OCI-LY1 (cell line): Measurements from ENCODE around the gene DMRTB1.

ENCODE experiments used
- H2AFZ ChIP-seq: fragments of 200-600 bp; sonication (generic), shearing (Covaris generic); 2 replicates; pipeline ENCODE4 v1.6.0; 2014; ENCODE audit warnings: antibody characterized with exemption, mild to moderate bottlenecking, low read length
- H3F3A ChIP-seq: fragments of 200-600 bp; sonication (generic), shearing (Covaris generic); 2 replicates; pipeline ENCODE4 v1.6.0; 2014; ENCODE audit warnings: mild to moderate bottlenecking, antibody characterized with exemption, low read length, moderate library complexity; ENCODE audit not compliant: insufficient read depth
- H3K27ac ChIP-seq: fragments of 200-600 bp; sonication (generic); 2 replicates; pipeline ENCODE4 v1.5.1; 2014; ENCODE audit warnings: low read length, mixed run types, mild to moderate bottlenecking, low read depth; ENCODE audit not compliant: poor library complexity, severe bottlenecking
- H3K27me3 ChIP-seq: fragments of 200-600 bp; sonication (generic); 2 replicates; pipeline ENCODE4 v1.6.0; 2014; ENCODE audit warnings: antibody characterized with exemption, mild to moderate bottlenecking, low read length, moderate library complexity; ENCODE audit not compliant: insufficient read depth
- H3K36me3 ChIP-seq: fragments of 200-600 bp; sonication (generic); 2 replicates; pipeline ENCODE4 v1.6.1; 2014; ENCODE audit warnings: mild to moderate bottlenecking, antibody characterized with exemption, low read length, moderate library complexity, mixed read lengths; ENCODE audit not compliant: insufficient read depth
- H3K4me1 ChIP-seq: fragments of 200-600 bp; sonication (generic); 2 replicates; pipeline ENCODE4 v1.5.1; 2014; ENCODE audit warnings: mild to moderate bottlenecking, low read length, moderate library complexity; ENCODE audit not compliant: insufficient read depth, severe bottlenecking
- H3K4me2 ChIP-seq: fragments of 200-600 bp; sonication (generic), shearing (Covaris generic); 2 replicates; pipeline ENCODE4 v1.6.1; 2014; ENCODE audit warnings: low read length
- H3K4me3 ChIP-seq: fragments of 200-600 bp; sonication (generic); 2 replicates; pipeline ENCODE4 v1.5.1; 2014; ENCODE audit warnings: low read length, low read depth, mild to moderate bottlenecking, mixed read lengths; ENCODE audit not compliant: poor library complexity, severe bottlenecking
- H3K79me2 ChIP-seq: fragments of 200-600 bp; shearing (Covaris generic); 2 replicates; pipeline ENCODE4 v1.6.1; 2016; ENCODE audit warnings: mixed run types, low read length, mixed read lengths; ENCODE audit not compliant: insufficient read depth
- H3K9ac ChIP-seq: fragments of 200-600 bp; sonication (generic), shearing (Covaris generic); 2 replicates; pipeline ENCODE4 v1.6.1; 2014; ENCODE audit warnings: mild to moderate bottlenecking, low read length, mixed read lengths
- H3K9me2 ChIP-seq: fragments of 200-600 bp; sonication (generic), shearing (Covaris generic); 2 replicates; pipeline ENCODE4 v1.6.1; 2014; ENCODE audit warnings: low read depth, mild to moderate bottlenecking, low read length, mixed read lengths
- H3K9me3 ChIP-seq: fragments of 200-600 bp; shearing (Covaris generic); 2 replicates; pipeline ENCODE4 v1.6.1; 2014; ENCODE audit warnings: low read length, mixed read lengths
- H4K20me1 ChIP-seq: fragments of 200-600 bp; sonication (generic), shearing (Covaris generic); 2 replicates; pipeline ENCODE4 v1.6.0; 2016; ENCODE audit warnings: mild to moderate bottlenecking, low read length; ENCODE audit not compliant: insufficient read depth
- EZH2 ChIP-seq: fragments of 200-600 bp; sonication (generic), shearing (Covaris generic); IDR thresholded peaks from 2 replicates; pipeline ENCODE4 v1.8.0; 2017; ENCODE audit warnings: borderline replicate concordance, mixed run types, mild to moderate bottlenecking, antibody characterized with exemption, low read length, moderate library complexity, mixed read lengths
- TF ChIP-seq, protein P1 (sequence below): fragments of 200-600 bp; sonication (generic), shearing (Covaris generic); IDR thresholded peaks from 2 replicates; pipeline ENCODE4 v1.5.1; 2017; ENCODE audit warnings: mild to moderate bottlenecking, antibody characterized with exemption, low read length, moderate library complexity, mixed read lengths

DMRTB1 gene

DNA sequence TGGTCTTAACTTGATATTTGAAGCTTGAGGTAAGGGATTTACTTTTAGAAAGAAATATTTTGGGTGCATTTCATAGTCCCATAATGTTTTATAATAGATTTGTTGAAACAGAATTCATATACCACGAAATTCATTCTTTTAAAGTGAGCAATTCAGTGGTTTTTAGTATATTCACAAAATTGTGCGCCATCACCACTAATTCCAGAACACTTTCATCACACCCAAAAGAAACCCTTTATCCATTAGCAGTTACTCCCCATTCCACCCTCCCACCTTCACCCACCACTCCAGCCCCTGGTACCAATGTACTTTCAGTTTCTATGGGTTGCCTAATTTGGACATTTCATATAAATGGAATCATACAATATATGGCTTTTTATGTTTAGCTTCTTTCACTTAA lies 38.9 kb upstream of the DMRTB1 start:
- Histone ChIP-seq H3K36me3 (no peaks in the 10 kb centered on the region), H3K4me1 (no peaks in the 10 kb centered on the region), H4K20me1 (no peaks in the 10 kb centered on the region), H3K4me3 (no peak overlapping the region), H3K9me3 (no peaks in the 10 kb centered on the region), H3K27ac (no peak overlapping the region), H3K9me2 (no peaks in the 10 kb centered on the region), H3K79me2 (no peaks in the 10 kb centered on the region), H3K4me2 (no peak overlapping the region), H3K9ac (no peak overlapping the region), H2AFZ (no peak overlapping the region), H3F3A (no peaks in the 10 kb centered on the region), H3K27me3 (no peaks in the 10 kb centered on the region)
- TF ChIP-seq, protein P1, sequence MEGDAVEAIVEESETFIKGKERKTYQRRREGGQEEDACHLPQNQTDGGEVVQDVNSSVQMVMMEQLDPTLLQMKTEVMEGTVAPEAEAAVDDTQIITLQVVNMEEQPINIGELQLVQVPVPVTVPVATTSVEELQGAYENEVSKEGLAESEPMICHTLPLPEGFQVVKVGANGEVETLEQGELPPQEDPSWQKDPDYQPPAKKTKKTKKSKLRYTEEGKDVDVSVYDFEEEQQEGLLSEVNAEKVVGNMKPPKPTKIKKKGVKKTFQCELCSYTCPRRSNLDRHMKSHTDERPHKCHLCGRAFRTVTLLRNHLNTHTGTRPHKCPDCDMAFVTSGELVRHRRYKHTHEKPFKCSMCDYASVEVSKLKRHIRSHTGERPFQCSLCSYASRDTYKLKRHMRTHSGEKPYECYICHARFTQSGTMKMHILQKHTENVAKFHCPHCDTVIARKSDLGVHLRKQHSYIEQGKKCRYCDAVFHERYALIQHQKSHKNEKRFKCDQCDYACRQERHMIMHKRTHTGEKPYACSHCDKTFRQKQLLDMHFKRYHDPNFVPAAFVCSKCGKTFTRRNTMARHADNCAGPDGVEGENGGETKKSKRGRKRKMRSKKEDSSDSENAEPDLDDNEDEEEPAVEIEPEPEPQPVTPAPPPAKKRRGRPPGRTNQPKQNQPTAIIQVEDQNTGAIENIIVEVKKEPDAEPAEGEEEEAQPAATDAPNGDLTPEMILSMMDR = no peak
- TF ChIP-seq EZH2 = no peak

DNA sequence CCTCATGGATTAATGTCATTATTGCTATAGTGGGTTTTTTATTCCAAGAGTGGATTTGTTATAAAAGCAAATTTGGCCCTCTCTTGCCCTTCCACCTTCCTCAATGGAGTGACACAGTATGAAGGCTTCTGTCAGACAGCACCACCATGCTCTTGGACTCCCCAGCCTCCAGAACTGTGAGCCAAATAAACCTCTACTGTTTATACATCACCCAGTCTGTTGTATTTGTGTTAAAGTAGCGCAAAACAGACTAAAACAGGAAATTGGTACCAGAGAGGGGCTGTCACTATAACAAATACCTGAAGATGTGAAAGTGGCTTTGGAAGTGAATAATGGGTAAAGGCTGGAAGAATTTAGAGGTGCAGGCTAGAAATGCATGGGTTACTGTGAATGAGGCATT lies 38.0 kb upstream of the DMRTB1 start:
- no peak overlapping the region for H3K4me3 ChIP-seq
- H3K27ac ChIP-seq = no peak overlapping the region
- H3K27me3 ChIP-seq = no peaks in the 10 kb centered on the region
- no peaks in the 10 kb centered on the region for H3K9me3 ChIP-seq
- H3K79me2 ChIP-seq = no peaks in the 10 kb centered on the region
- H3K9ac ChIP-seq = no peak overlapping the region
- H2AFZ ChIP-seq = no peak overlapping the region
- no peaks in the 10 kb centered on the region for H4K20me1 ChIP-seq
- no peaks in the 10 kb centered on the region for H3K4me1 ChIP-seq
- no peak overlapping the region for H3K4me2 ChIP-seq
- TF ChIP-seq EZH2 = no peak
- TF ChIP-seq, protein P1 = no peak
- no peaks in the 10 kb centered on the region for H3K9me2 ChIP-seq
- no peaks in the 10 kb centered on the region for H3K36me3 ChIP-seq
- H3F3A ChIP-seq = no peaks in the 10 kb centered on the region

DNA sequence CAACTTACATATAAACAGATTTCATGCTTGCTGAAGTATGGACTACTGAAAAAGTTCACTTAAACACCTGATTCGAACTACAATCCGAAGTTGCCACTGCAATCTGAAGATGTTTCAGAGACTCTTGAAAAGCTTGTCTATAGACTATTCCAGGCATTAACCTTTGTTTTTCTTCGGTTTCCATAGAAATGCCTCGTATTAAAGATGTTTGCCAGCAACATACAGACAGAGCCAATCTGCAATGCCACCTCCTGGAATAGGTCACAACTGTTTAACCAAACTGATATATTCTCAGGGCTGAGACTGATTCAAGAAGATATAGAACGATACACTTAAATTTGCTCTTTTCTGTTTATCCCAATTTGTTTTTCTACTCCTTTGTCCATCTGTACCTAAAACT lies 28.9 kb upstream of the DMRTB1 start:
- Histone ChIP-seq H3K27me3 (no peaks in the 10 kb centered on the region), H3K4me2 (no peak overlapping the region), H3K4me3 (no peak overlapping the region), H3K9me2 (no peaks in the 10 kb centered on the region), H3F3A (no peaks in the 10 kb centered on the region), H3K4me1 (no peaks in the 10 kb centered on the region), H3K9me3 (no peaks in the 10 kb centered on the region), H3K36me3 (no peaks in the 10 kb centered on the region), H3K79me2 (no peaks in the 10 kb centered on the region), H4K20me1 (no peaks in the 10 kb centered on the region), H3K9ac (no peak overlapping the region), H2AFZ (no peak overlapping the region), H3K27ac (no peak overlapping the region)
- TF ChIP-seq, protein P1 = no peak
- TF ChIP-seq EZH2 = no peak
